ENCODE results near the gene HEPACAM.
A peak's percentile ranks its signal among the peaks of the same experiment; 100 is the strongest.

The HEPACAM gene

GRCh38 chr11:124884340-124884739 is 51.5 kb downstream of the HEPACAM start:
- H3K27me3 ChIP-seq (ENCODE audit: control insufficient read depth in 1 of 2, insufficient read depth in 2 of 2, low read length in 2 of 2): peaks cover 5 to 8% of the 10 kb centered on the region in 2 donors
- H3K9me3 ChIP-seq (ENCODE audit: control insufficient read depth in 2 of 2, low read length in 2 of 2): no peaks in the 10 kb centered on the region

GRCh38 chr11:124882339-124883071 is 53.3 kb downstream of the HEPACAM start:
- Histone ChIP-seq H3K4me1 (ENCODE audit: control insufficient read depth, insufficient read depth, low read length) (peaks cover 5% of the 10 kb centered on the region), H3K27me3 (ENCODE audit: control insufficient read depth in 1 of 2, insufficient read depth in 2 of 2, low read length in 2 of 2) (peaks cover 3 to 4% of the 10 kb centered on the region in 2 donors), H3K9me3 (ENCODE audit: control insufficient read depth in 2 of 2, low read length in 2 of 2) (no peaks in the 10 kb centered on the region), H3K9ac (ENCODE audit: low read length in 2 of 2) (no peak overlapping the region), H3K4me3 (ENCODE audit: low read length in 2 of 2) (no peak overlapping the region), H3K27ac (ENCODE audit: low read length) (no peak overlapping the region), H3K36me3 (ENCODE audit: control insufficient read depth in 2 of 2, insufficient read depth in 2 of 2, low read length in 2 of 2) (no peaks in the 10 kb centered on the region)

More at GRCh38 chr11:124884340-124884739, 51.5 kb downstream of the HEPACAM start:
- Histone ChIP-seq H3K4me3 (ENCODE audit: low read length in 2 of 2) (no peak overlapping the region), H3K27ac (ENCODE audit: low read length) (no peak overlapping the region), H3K4me1 (ENCODE audit: control insufficient read depth, insufficient read depth, low read length) (peaks cover 4% of the 10 kb centered on the region), H3K36me3 (ENCODE audit: control insufficient read depth in 2 of 2, insufficient read depth in 2 of 2, low read length in 2 of 2) (no peaks in the 10 kb centered on the region), H3K9ac (ENCODE audit: low read length in 2 of 2) (no peak overlapping the region)

- H3K27ac ChIP-seq (ENCODE audit: low read length): no peak overlapping the region
- no peaks in the 10 kb centered on the region for H3K9me3 ChIP-seq (ENCODE audit: control insufficient read depth in 2 of 2, low read length in 2 of 2)
- H3K36me3 ChIP-seq (ENCODE audit: control insufficient read depth in 2 of 2, insufficient read depth in 2 of 2, low read length in 2 of 2): no peaks in the 10 kb centered on the region
- peaks cover 0 to 4% of the 10 kb centered on the region in 2 donors for H3K27me3 ChIP-seq (ENCODE audit: control insufficient read depth in 1 of 2, insufficient read depth in 2 of 2, low read length in 2 of 2)
- no peak overlapping the region for H3K4me3 ChIP-seq (ENCODE audit: low read length in 2 of 2)
- peaks cover 15% of the 10 kb centered on the region for H3K4me1 ChIP-seq (ENCODE audit: control insufficient read depth, insufficient read depth, low read length)
- H3K9ac ChIP-seq (ENCODE audit: low read length in 2 of 2): no peak overlapping the region
Observed at GRCh38 chr11:124880958-124881357, 54.9 kb downstream of the HEPACAM start.

GRCh38 chr11:124880290-124880611 is 55.6 kb downstream of the HEPACAM start:
- Histone ChIP-seq H3K9me3 (ENCODE audit: control insufficient read depth in 2 of 2, low read length in 2 of 2) (no peaks in the 10 kb centered on the region), H3K4me3 (ENCODE audit: low read length in 2 of 2) (no peak overlapping the region), H3K27me3 (ENCODE audit: control insufficient read depth in 1 of 2, insufficient read depth in 2 of 2, low read length in 2 of 2) (no peaks in the 10 kb centered on the region), H3K36me3 (ENCODE audit: control insufficient read depth in 2 of 2, insufficient read depth in 2 of 2, low read length in 2 of 2) (no peaks in the 10 kb centered on the region), H3K4me1 (ENCODE audit: control insufficient read depth, insufficient read depth, low read length) (peaks cover 22% of the 10 kb centered on the region), H3K9ac (ENCODE audit: low read length in 2 of 2) (no peak overlapping the region), H3K27ac (ENCODE audit: low read length) (no peak overlapping the region)

GRCh38 chr11:124879493-124880289 is 56.2 kb downstream of the HEPACAM start:
- Histone ChIP-seq H3K27ac (ENCODE audit: low read length) (no peak overlapping the region), H3K9me3 (ENCODE audit: control insufficient read depth in 2 of 2, low read length in 2 of 2) (no peaks in the 10 kb centered on the region), H3K4me1 (ENCODE audit: control insufficient read depth, insufficient read depth, low read length) (peaks cover 22% of the 10 kb centered on the region), H3K4me3 (ENCODE audit: low read length in 2 of 2) (no peak overlapping the region), H3K36me3 (ENCODE audit: control insufficient read depth in 2 of 2, insufficient read depth in 2 of 2, low read length in 2 of 2) (no peaks in the 10 kb centered on the region), H3K9ac (ENCODE audit: low read length in 2 of 2) (no peak overlapping the region), H3K27me3 (ENCODE audit: control insufficient read depth in 1 of 2, insufficient read depth in 2 of 2, low read length in 2 of 2) (peaks cover 0 to 4% of the 10 kb centered on the region in 2 donors)

GRCh38 chr11:124878759-124879492 is 56.9 kb downstream of the HEPACAM start:
- H3K4me3 ChIP-seq (ENCODE audit: low read length in 2 of 2): no peak overlapping the region
- no peak overlapping the region for H3K9ac ChIP-seq (ENCODE audit: low read length in 2 of 2)
- H3K27ac ChIP-seq (ENCODE audit: low read length): no peak overlapping the region
- H3K4me1 ChIP-seq (ENCODE audit: control insufficient read depth, insufficient read depth, low read length): peaks cover 22% of the 10 kb centered on the region
- H3K9me3 ChIP-seq (ENCODE audit: control insufficient read depth in 2 of 2, low read length in 2 of 2): no peaks in the 10 kb centered on the region
- no peaks in the 10 kb centered on the region for H3K36me3 ChIP-seq (ENCODE audit: control insufficient read depth in 2 of 2, insufficient read depth in 2 of 2, low read length in 2 of 2)
- peaks cover 2 to 4% of the 10 kb centered on the region in 2 donors for H3K27me3 ChIP-seq (ENCODE audit: control insufficient read depth in 1 of 2, insufficient read depth in 2 of 2, low read length in 2 of 2)

GRCh38 chr11:124877910-124878758 is 57.7 kb downstream of the HEPACAM start:
- H3K4me3 ChIP-seq (ENCODE audit: low read length in 2 of 2): peak overlapping the region in 1 of 2 donors; percentile 81
- H3K36me3 ChIP-seq (ENCODE audit: control insufficient read depth in 2 of 2, insufficient read depth in 2 of 2, low read length in 2 of 2): no peaks in the 10 kb centered on the region
- H3K9me3 ChIP-seq (ENCODE audit: control insufficient read depth in 2 of 2, low read length in 2 of 2): no peaks in the 10 kb centered on the region
- H3K27me3 ChIP-seq (ENCODE audit: control insufficient read depth in 1 of 2, insufficient read depth in 2 of 2, low read length in 2 of 2): peaks cover 8% of the 10 kb centered on the region in 2 donors
- no peak overlapping the region for H3K9ac ChIP-seq (ENCODE audit: low read length in 2 of 2)
- H3K4me1 ChIP-seq (ENCODE audit: control insufficient read depth, insufficient read depth, low read length): peaks cover 22% of the 10 kb centered on the region
- H3K27ac ChIP-seq (ENCODE audit: low read length): no peak overlapping the region

- Histone ChIP-seq H3K36me3 (ENCODE audit: control insufficient read depth in 2 of 2, insufficient read depth in 2 of 2, low read length in 2 of 2) (no peaks in the 10 kb centered on the region), H3K4me3 (ENCODE audit: low read length in 2 of 2) (peak overlapping the region in 1 of 2 donors; percentile 81), H3K9me3 (ENCODE audit: control insufficient read depth in 2 of 2, low read length in 2 of 2) (no peaks in the 10 kb centered on the region), H3K27me3 (ENCODE audit: control insufficient read depth in 1 of 2, insufficient read depth in 2 of 2, low read length in 2 of 2) (peaks cover 12 to 13% of the 10 kb centered on the region in 2 donors), H3K27ac (ENCODE audit: low read length) (no peak overlapping the region), H3K9ac (ENCODE audit: low read length in 2 of 2) (no peak overlapping the region), H3K4me1 (ENCODE audit: control insufficient read depth, insufficient read depth, low read length) (peaks cover 22% of the 10 kb centered on the region)
Observed at GRCh38 chr11:124877631-124877909, 58.3 kb downstream of the HEPACAM start.

GRCh38 chr11:124876818-124877630 is 58.8 kb downstream of the HEPACAM start:
- Histone ChIP-seq H3K4me3 (ENCODE audit: low read length in 2 of 2) (peak overlapping the region; percentile 68 to 81), H3K36me3 (ENCODE audit: control insufficient read depth in 2 of 2, insufficient read depth in 2 of 2, low read length in 2 of 2) (no peaks in the 10 kb centered on the region), H3K9me3 (ENCODE audit: control insufficient read depth in 2 of 2, low read length in 2 of 2) (no peaks in the 10 kb centered on the region), H3K9ac (ENCODE audit: low read length in 2 of 2) (peak overlapping the region; percentile 36 to 69), H3K27ac (ENCODE audit: low read length) (peak overlapping the region; percentile 80), H3K27me3 (ENCODE audit: control insufficient read depth in 1 of 2, insufficient read depth in 2 of 2, low read length in 2 of 2) (peaks cover 13 to 16% of the 10 kb centered on the region in 2 donors), H3K4me1 (ENCODE audit: control insufficient read depth, insufficient read depth, low read length) (peaks cover 22% of the 10 kb centered on the region)
